ENCODE measurements around the gene AGPAT2. TPM values are rescaled to one million over a fixed set of nuclear protein-coding genes. Genes with fewer than 3 reads are reported as not detected.

AGPAT2 gene
- total and polyA plus RNA-seq, 2 donors (not counting 1 experiment from before 2014, with no cell fraction given): 25.1 to 28.4 TPM

GRCh38 chr9:136629879-136630661, 57.2 kb downstream of the AGPAT2 start:
- no peak overlapping the region for H3K9ac ChIP-seq (ENCODE audit: low read length)
- TF ChIP-seq CTCF (IDR thresholded peaks at IDR 0.05) (peak; percentile 52), EZH2 (IDR thresholded peaks at IDR 0.05; ENCODE audit: borderline replicate concordance, insufficient read depth, low read depth, low read length, poor library complexity, severe bottlenecking) (no peak)
- POLR2A ChIA-PET: no interaction called here

More at GRCh38 chr9:136629879-136630661, 57.2 kb downstream of the AGPAT2 start:
- no peak overlapping the region for H3K4me3 Mint-ChIP-seq
- Histone ChIP-seq H2AFZ (ENCODE audit: insufficient read depth, low read depth, low read length, poor library complexity, severe bottlenecking) (no peak overlapping the region), H3K36me3 (replicated peaks in 1 of 2; ENCODE audit: control extremely low read depth in 1 of 2, control insufficient read depth in 1 of 2, extremely low read depth in 1 of 2, insufficient read depth in 2 of 2, low read length in 1 of 2) (no peaks in the 10 kb centered on the region), H3K4me1 (ENCODE audit: control insufficient read depth in 2 of 2, insufficient read depth in 2 of 2, low read length in 2 of 2) (peaks cover 15 to 27% of the 10 kb centered on the region in 2 donors), H3K4me2 (replicated peaks; ENCODE audit: low read depth, low read length, poor library complexity, severe bottlenecking) (peak overlapping the region; percentile 42), H3K9me3 (ENCODE audit: control extremely low read depth in 1 of 3, control insufficient read depth in 2 of 3, insufficient read depth in 1 of 3, low read length in 2 of 3) (no peaks in the 10 kb centered on the region), H3K27me3 (replicated peaks in 1 of 4; ENCODE audit: control extremely low read depth in 1 of 4, control insufficient read depth in 3 of 4, insufficient read depth in 4 of 4, low read length in 3 of 4) (peaks cover 0 to 32% (median 3%) of the 10 kb centered on the region in 4 experiments), H3K27ac (ENCODE audit: low read length in 2 of 2) (no peak overlapping the region), H3K4me3 (ENCODE audit: control extremely low read depth in 1 of 5, extremely low read depth in 1 of 5, insufficient read depth in 1 of 5, low read depth in 2 of 5, low read length in 4 of 5) (no peak overlapping the region), H3K79me2 (ENCODE audit: control insufficient read depth, insufficient read depth, low read length) (no peaks in the 10 kb centered on the region), H4K20me1 (ENCODE audit: control insufficient read depth, insufficient read depth, low read length, poor library complexity, severe bottlenecking) (no peaks in the 10 kb centered on the region)
- no peaks in the 10 kb centered on the region for H3K9me3 Mint-ChIP-seq (ENCODE audit: insufficient read depth)
- peak overlapping the region; percentile 73 for H3K27ac Mint-ChIP-seq
- intact Hi-C loops (cut with micrococcal nuclease): loop anchor here (2.0 kb wide), 3 partner anchors 83 to 291 kb away; partner anchors contain the start of gene NOTCH1
- H3K4me1 Mint-ChIP-seq: peaks cover 3% of the 10 kb centered on the region
- peak; percentile 66 for ATAC-seq (ENCODE audit: low read depth)
- 38% methylated on average over 9 of the region's 19 CpGs for WGBS (ENCODE audit: insufficient coverage)
- H3K27me3 Mint-ChIP-seq: peaks cover 16% of the 10 kb centered on the region
- DNase-seq: peak; percentile 77
- CTCF ChIA-PET: interaction anchor here (0.8 to 7.3 kb wide), 7 partner anchors 12 to 142 kb away, joined by 3 to 153 read pairs (median 4); no protein-coding TSS in a partner anchor

Measured in B cell (primary cell).